ENCODE measurements around the gene STPG2.
"Not testable (repeated sequence)": the region's sequence is repeated elsewhere in the genome, so short reads cannot be mapped to it uniquely, and the experiment has no call there.

Gene STPG2

DNA sequence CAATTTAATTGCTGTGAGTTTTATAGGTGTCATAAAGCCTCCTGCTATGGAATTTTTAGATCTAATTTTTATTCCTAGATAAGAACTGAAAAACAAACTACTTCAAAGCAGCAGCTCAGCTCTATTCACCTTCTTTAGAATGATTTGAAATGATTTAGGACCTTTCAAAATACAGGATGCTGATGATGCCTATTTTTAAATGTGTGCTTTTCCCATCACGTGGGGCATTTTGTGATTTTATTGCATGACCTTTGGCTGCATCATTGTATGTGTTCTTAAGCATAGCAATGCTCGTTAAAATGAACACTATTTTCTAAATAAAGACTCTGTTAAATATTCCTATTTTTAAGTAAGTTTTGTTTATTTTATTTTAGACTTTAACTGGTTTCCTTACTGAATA is 537.3 kb downstream of the STPG2 start:
- no peak for DNase-seq

- DNase-seq: no peak
These were observed 550.0 kb downstream of the STPG2 start for GRCh38 chr4:97593248-97593647.

- no peak for DNase-seq
These were observed 553.0 kb downstream of the STPG2 start for GRCh38 chr4:97590266-97590665.

GRCh38 chr4:97589481-97590196 is 553.6 kb downstream of the STPG2 start:
- no peak for DNase-seq

GRCh38 chr4:97587912-97588311 is 555.4 kb downstream of the STPG2 start:
- no peak for DNase-seq

DNA sequence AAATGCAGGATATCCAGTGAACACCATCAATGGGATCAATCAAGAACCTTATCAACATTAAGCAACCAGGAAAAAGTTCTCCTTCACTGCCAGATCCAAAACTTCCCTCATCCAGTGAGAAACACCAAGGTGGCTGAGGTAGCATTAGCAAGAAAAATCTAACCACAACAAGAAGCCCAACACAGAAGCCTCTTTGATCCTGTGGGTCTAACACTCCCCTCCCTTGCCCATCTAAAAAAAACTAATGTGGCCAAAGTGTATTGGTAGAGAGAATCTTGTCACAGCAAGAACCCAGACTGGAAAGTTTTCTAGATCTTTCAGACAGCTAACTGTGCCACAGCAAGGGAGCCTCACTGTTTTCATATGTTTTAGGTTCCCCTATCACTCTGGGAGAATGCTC is 558.0 kb downstream of the STPG2 start:
- no peak for DNase-seq

- DNase-seq: no peak
These were observed 560.4 kb downstream of the STPG2 start for GRCh38 chr4:97582890-97583289.

DNA sequence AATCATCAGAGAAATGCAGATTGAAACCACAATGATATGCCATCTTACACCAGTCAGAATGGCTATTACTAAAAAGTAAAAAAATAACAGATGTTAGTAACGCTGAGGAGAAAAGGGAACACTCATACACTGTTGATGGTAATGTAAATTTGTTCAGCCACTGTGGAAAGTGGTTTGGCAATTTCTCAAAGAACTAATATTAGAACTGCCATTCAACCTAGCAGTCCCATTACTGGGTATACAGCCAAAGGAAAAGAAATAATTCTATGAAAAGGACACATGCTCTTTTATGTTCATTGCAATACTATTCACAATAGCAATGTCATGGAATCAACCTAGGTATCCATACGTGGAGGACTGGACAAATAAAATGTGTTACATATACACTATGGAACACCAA is 566.3 kb downstream of the STPG2 start:
- no peak for DNase-seq

DNA sequence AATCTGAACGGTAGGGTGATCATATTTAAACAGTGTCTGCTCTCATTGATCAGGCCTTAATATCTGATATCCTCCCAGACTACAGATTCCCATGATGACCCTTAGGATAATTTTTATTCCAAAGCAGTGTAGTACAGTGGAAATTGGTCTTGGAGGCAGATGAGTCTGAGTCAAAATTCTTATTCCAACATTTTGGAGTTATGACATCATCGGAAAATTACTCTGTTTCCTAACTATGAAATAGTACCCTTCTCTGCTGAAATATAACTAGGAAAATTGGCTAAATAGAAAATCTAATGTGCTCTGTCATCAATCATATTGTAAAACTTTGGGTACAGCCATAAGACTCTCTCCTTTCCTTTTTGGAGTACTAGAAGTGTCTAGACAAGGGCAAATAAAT is 583.3 kb downstream of the STPG2 start:
- no peak for DNase-seq

GRCh38 chr4:97558204-97558778 is 585.0 kb downstream of the STPG2 start:
- no peak for DNase-seq

DNA sequence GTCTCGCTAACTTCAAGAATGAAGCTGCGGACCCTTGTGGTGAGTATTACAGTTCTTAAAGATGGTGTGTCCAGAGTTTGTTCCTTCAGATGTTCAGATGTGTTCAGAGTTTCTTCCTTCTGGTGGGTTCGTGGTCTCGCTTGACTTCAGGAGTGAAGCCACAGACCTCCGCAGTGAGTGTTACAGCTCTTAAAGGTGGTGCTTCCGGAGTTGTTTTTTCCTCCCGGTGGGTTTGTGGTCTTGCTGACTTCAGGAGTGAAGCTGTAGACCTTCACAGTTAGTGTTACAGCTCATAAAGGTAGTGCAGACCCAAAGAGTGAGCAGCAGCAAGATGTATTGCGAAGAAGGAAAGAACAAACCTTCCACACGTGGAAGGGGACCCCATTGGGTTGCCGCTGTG is 592.6 kb downstream of the STPG2 start:
- not testable (repeated sequence) for DNase-seq

- no peak for DNase-seq
These were observed 594.2 kb downstream of the STPG2 start for GRCh38 chr4:97548943-97549583.

GRCh38 chr4:97548186-97548585 is 595.1 kb downstream of the STPG2 start:
- DNase-seq: no peak

DNA sequence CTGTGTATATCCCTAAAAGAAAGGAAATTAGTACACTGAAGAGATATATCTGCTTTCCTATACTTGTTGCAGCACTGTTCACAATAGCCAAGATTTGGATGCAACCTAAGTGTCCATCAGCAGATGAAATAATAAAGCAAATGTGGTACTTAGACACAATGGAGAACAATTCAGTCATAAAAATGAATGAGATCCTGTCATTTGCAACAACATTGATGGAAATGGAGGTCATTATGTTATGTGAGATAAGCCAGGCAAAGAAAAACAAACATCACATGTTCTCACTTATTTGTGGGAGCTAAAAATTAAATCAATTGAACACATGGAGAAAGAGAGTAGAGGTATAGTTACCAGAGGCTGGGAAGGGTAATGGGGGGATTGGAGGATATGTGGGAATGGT is 611.9 kb downstream of the STPG2 start:
- DNase-seq: no peak

- DNase-seq: no peak
These were observed 612.6 kb downstream of the STPG2 start for GRCh38 chr4:97530676-97531075.

GRCh38 chr4:97525236-97525635 is 618.0 kb downstream of the STPG2 start:
- DNase-seq: no peak

- DNase-seq: no peak
These were observed 625.3 kb downstream of the STPG2 start for GRCh38 chr4:97517939-97518338.

DNA sequence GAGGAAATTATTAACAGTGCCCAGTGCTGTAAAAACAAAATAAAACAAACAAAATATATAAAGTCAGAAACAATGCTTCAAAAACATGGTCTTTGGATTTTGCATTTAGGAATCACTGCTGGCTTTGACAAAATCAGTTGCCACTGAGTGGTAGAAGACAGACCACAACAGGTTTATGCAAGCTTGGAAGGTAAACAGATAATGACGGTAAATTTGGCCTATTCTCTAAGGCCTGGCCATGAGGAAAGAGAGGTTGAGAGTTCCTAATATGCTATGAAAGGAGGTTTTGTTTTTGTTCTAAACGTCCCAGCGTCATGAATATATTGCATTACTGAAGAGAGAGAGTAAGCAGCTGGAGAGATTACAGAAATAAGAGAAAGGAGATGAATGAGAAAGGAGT is 629.4 kb downstream of the STPG2 start:
- no peak for DNase-seq

All from NCI-H2107 (cell line).